Calu3 (cell line): ENCODE data around the gene PUM1. TPM values are rescaled to one million over a fixed set of nuclear protein-coding genes. Genes with fewer than 3 reads are reported as not detected.

Experiments used
- BruUV-seq: library from RNA; stranded (reverse); fragments of 400-500 nt; replicated peaks from 2 replicates; lab custom pipeline; 2021; lab: Mats Ljungman, UMichigan
- CTCF ChIA-PET: fragments of 300-600 bp; sonication (Branson Sonifier 250); formaldehyde crosslinking; loops from one replicate; lab custom pipeline; 2022; ENCODE audit warnings: antibody characterized with exemption; lab: Charles Lee
- DNase-seq: peaks from one replicate; pipeline ENCODE4 v3.0.0; 2022
- H3K27ac Mint-ChIP-seq: one replicate; pipeline ENCODE4 v1.8.0; 2022; ENCODE audit warnings: mixed read lengths; ENCODE audit not compliant: unreplicated experiment
- H3K27me3 Mint-ChIP-seq: one replicate; pipeline ENCODE4 v1.8.0; 2022; ENCODE audit warnings: mixed read lengths; ENCODE audit not compliant: unreplicated experiment
- H3K36me3 Mint-ChIP-seq: one replicate; pipeline ENCODE4 v1.8.0; 2022; ENCODE audit warnings: mild to moderate bottlenecking, moderate library complexity, mixed read lengths; ENCODE audit not compliant: insufficient read depth, unreplicated experiment
- H3K4me1 Mint-ChIP-seq: one replicate; pipeline ENCODE4 v1.8.0; 2022; ENCODE audit warnings: mild to moderate bottlenecking, low read depth, mixed read lengths; ENCODE audit not compliant: unreplicated experiment
- H3K4me3 Mint-ChIP-seq: one replicate; pipeline ENCODE4 v1.8.0; 2022; ENCODE audit warnings: mild to moderate bottlenecking, low read depth, moderate library complexity, mixed read lengths; ENCODE audit not compliant: unreplicated experiment
- H3K9me3 Mint-ChIP-seq: one replicate; pipeline ENCODE4 v1.8.0; 2022; ENCODE audit warnings: low read depth, mixed read lengths; ENCODE audit not compliant: unreplicated experiment
- CTCF ChIP-seq: fragments of 200-600 bp; IDR thresholded peaks from one replicate; pipeline ENCODE4 v1.8.0; 2022; ENCODE audit warnings: antibody characterized with exemption; ENCODE audit not compliant: unreplicated experiment
- intact Hi-C: fragments of 100-400 bp; cut with micrococcal nuclease; formaldehyde crosslinking; loops from one replicate; pipeline ENCODE4 v1.10.0; 2022; ENCODE audit not compliant: unreplicated experiment
- total RNA-seq: library from RNA; stranded (reverse); gene quantifications from 2 replicates; pipeline ENCODE4 v1.2.3, GENCODE V29; 2022

Gene PUM1
- total RNA-seq, 1 experiment from 2014 or later = 163 TPM

GRCh38 chr1:30895382-30895943, 170.1 kb downstream of the PUM1 start:
- BruUV-seq = no TSS peak
- intact Hi-C loops = no loop called here
- Mint-ChIP-seq H3K4me3 (no peak overlapping the region), H3K27ac (no peak overlapping the region), H3K27me3 (peaks cover 9% of the 10 kb centered on the region), H3K36me3 (no peaks in the 10 kb centered on the region), H3K9me3 (no peaks in the 10 kb centered on the region), H3K4me1 (no peaks in the 10 kb centered on the region)
- no peak for DNase-seq
- no peak for TF ChIP-seq CTCF
- CTCF ChIA-PET = interaction anchor here (0.7 kb wide), 1 partner anchor 79 kb away, joined by 3 read pairs; no protein-coding TSS in a partner anchor

GRCh38 chr1:30894508-30894973, 171.0 kb downstream of the PUM1 start:
- BruUV-seq = no TSS peak
- Mint-ChIP-seq H3K4me3 (no peak overlapping the region), H3K36me3 (no peaks in the 10 kb centered on the region), H3K9me3 (no peaks in the 10 kb centered on the region), H3K4me1 (no peaks in the 10 kb centered on the region), H3K27ac (no peak overlapping the region), H3K27me3 (peaks cover 9% of the 10 kb centered on the region)
- CTCF ChIA-PET = no interaction called here
- intact Hi-C loops = no loop called here
- DNase-seq = no peak
- TF ChIP-seq CTCF = no peak

GRCh38 chr1:30893776-30894507, 171.6 kb downstream of the PUM1 start:
- intact Hi-C loops = no loop called here
- Mint-ChIP-seq H3K36me3 (no peaks in the 10 kb centered on the region), H3K9me3 (no peaks in the 10 kb centered on the region), H3K4me3 (no peak overlapping the region), H3K27ac (no peak overlapping the region), H3K27me3 (peaks cover 9% of the 10 kb centered on the region), H3K4me1 (no peaks in the 10 kb centered on the region)
- TF ChIP-seq CTCF = no peak
- no TSS peak for BruUV-seq
- CTCF ChIA-PET = no interaction called here
- DNase-seq = no peak

GRCh38 chr1:30892671-30893073, 172.8 kb downstream of the PUM1 start:
- BruUV-seq = no TSS peak
- intact Hi-C loops = no loop called here
- no peaks in the 10 kb centered on the region for H3K9me3 Mint-ChIP-seq
- TF ChIP-seq CTCF = no peak
- H3K27me3 Mint-ChIP-seq = peaks cover 9% of the 10 kb centered on the region
- CTCF ChIA-PET = interaction anchor here (1.0 to 1.3 kb wide), 2 partner anchors 12 to 13 kb away, joined by 3 read pairs; no protein-coding TSS in a partner anchor
- H3K4me3 Mint-ChIP-seq = no peak overlapping the region
- H3K27ac Mint-ChIP-seq = no peak overlapping the region
- DNase-seq = no peak
- H3K36me3 Mint-ChIP-seq = no peaks in the 10 kb centered on the region
- peaks cover 3% of the 10 kb centered on the region for H3K4me1 Mint-ChIP-seq
